NCI-H146 treated with DMSO at 0.1 percent for 48 hours (cell line): ENCODE data around the gene SLC34A1.

ENCODE experiments used
- DNase-seq: peaks from one replicate; lab custom pipeline; 2025; ENCODE audit not compliant: unreplicated experiment; lab: John Stamatoyannopoulos, UW

The SLC34A1 gene

GRCh38 chr5:177386542-177386941 is 2.3 kb downstream of the SLC34A1 start:
- DNase-seq, result no peak

- DNase-seq, result no peak
Measured at GRCh38 chr5:177387405-177387804, 3.2 kb downstream of the SLC34A1 start.

GRCh38 chr5:177388521-177389052 is 4.4 kb downstream of the SLC34A1 start:
- DNase-seq, result no peak

GRCh38 chr5:177389241-177390169 is 5.3 kb downstream of the SLC34A1 start:
- no peak for DNase-seq

- peak; percentile 48 for DNase-seq
Measured at GRCh38 chr5:177390363-177391300, 6.4 kb downstream of the SLC34A1 start.

- no peak for DNase-seq
Measured at GRCh38 chr5:177392765-177393164, 8.5 kb downstream of the SLC34A1 start.

GRCh38 chr5:177393206-177393765 is 9.1 kb downstream of the SLC34A1 start:
- no peak for DNase-seq

- DNase-seq, result no peak
Measured at GRCh38 chr5:177393990-177394389, 9.8 kb downstream of the SLC34A1 start.

GRCh38 chr5:177396078-177396477 is 11.8 kb downstream of the SLC34A1 start:
- no peak for DNase-seq

GRCh38 chr5:177396807-177397206 is 12.6 kb downstream of the SLC34A1 start:
- no peak for DNase-seq

- DNase-seq, result no peak
Measured at GRCh38 chr5:177397875-177398390, 13.7 kb downstream of the SLC34A1 start.

GRCh38 chr5:177399997-177400868 is 16.0 kb downstream of the SLC34A1 start, which contains the start of gene PFN3:
PFN3 (minus strand) TSS chr5:177400661; CDS start chr5:177400576, 85 bp downstream.
- no peak for DNase-seq

- peak; percentile 69 for DNase-seq
Measured at GRCh38 chr5:177402271-177403043, 18.2 kb downstream of the SLC34A1 start.

- DNase-seq, result peak; percentile 17
Measured at GRCh38 chr5:177403102-177403791, 19.0 kb downstream of the SLC34A1 start.

- DNase-seq, result peak; percentile 42
Measured at GRCh38 chr5:177403792-177404640, 19.8 kb downstream of the SLC34A1 start.

GRCh38 chr5:177404641-177405179 is 20.5 kb downstream of the SLC34A1 start:
- DNase-seq, result no peak

GRCh38 chr5:177405312-177405711 is 21.1 kb downstream of the SLC34A1 start:
- no peak for DNase-seq
